Measurements from ENCODE around the gene ROS1.
A peak's percentile ranks its signal among the peaks of the same experiment; 100 is the strongest.

The ROS1 gene

GRCh38 chr6:117401799-117402198 lies 23.9 kb downstream of the ROS1 start:
- TF ChIP-seq MYC (IDR thresholded peaks at IDR 0.05; ENCODE audit: low read depth, low read length) (no peak), MAX (IDR thresholded peaks at IDR 0.05; ENCODE audit: low read depth, low read length) (no peak), CTCF (IDR thresholded peaks at IDR 0.05; ENCODE audit: low read depth, low read length) (no peak), POLR2A (IDR thresholded peaks at IDR 0.05; ENCODE audit: extremely low read depth, insufficient read length) (no peak)
- no peak overlapping the region for H3K4me3 ChIP-seq (ENCODE audit: low read depth, low read length)
- DNase-seq (ENCODE audit: low read depth) = no peak

- no peak for TF ChIP-seq MYC (IDR thresholded peaks at IDR 0.05; ENCODE audit: low read depth, low read length)
- TF ChIP-seq MAX (IDR thresholded peaks at IDR 0.05; ENCODE audit: low read depth, low read length) = no peak
- peak; percentile 21 for TF ChIP-seq CTCF (IDR thresholded peaks at IDR 0.05; ENCODE audit: low read depth, low read length)
- no peak for DNase-seq (ENCODE audit: low read depth)
- no peak overlapping the region for H3K4me3 ChIP-seq (ENCODE audit: low read depth, low read length)
These were observed 25.8 kb downstream of the ROS1 start for GRCh38 chr6:117399924-117400323.

GRCh38 chr6:117399126-117399525 lies 26.6 kb downstream of the ROS1 start:
- H3K4me3 ChIP-seq (ENCODE audit: low read depth, low read length) = no peak overlapping the region
- DNase-seq (ENCODE audit: low read depth) = no peak
- no peak for TF ChIP-seq CTCF (IDR thresholded peaks at IDR 0.05; ENCODE audit: low read depth, low read length)
- no peak for TF ChIP-seq MYC (IDR thresholded peaks at IDR 0.05; ENCODE audit: low read depth, low read length)
- no peak for TF ChIP-seq POLR2A (IDR thresholded peaks at IDR 0.05; ENCODE audit: extremely low read depth, insufficient read length)
- no peak for TF ChIP-seq MAX (IDR thresholded peaks at IDR 0.05; ENCODE audit: low read depth, low read length)

GRCh38 chr6:117397536-117398227 lies 28.1 kb downstream of the ROS1 start:
- no peak for DNase-seq (ENCODE audit: low read depth)
- TF ChIP-seq CTCF (IDR thresholded peaks at IDR 0.05; ENCODE audit: low read depth, low read length) (no peak), POLR2A (IDR thresholded peaks at IDR 0.05; ENCODE audit: extremely low read depth, insufficient read length) (no peak), MYC (IDR thresholded peaks at IDR 0.05; ENCODE audit: low read depth, low read length) (no peak), MAX (IDR thresholded peaks at IDR 0.05; ENCODE audit: low read depth, low read length) (no peak)
- no peak overlapping the region for H3K4me3 ChIP-seq (ENCODE audit: low read depth, low read length)

GRCh38 chr6:117396228-117396627 lies 29.5 kb downstream of the ROS1 start:
- no peak for DNase-seq (ENCODE audit: low read depth)
- no peak for TF ChIP-seq MAX (IDR thresholded peaks at IDR 0.05; ENCODE audit: low read depth, low read length)
- no peak for TF ChIP-seq POLR2A (IDR thresholded peaks at IDR 0.05; ENCODE audit: extremely low read depth, insufficient read length)
- no peak for TF ChIP-seq MYC (IDR thresholded peaks at IDR 0.05; ENCODE audit: low read depth, low read length)
- no peak for TF ChIP-seq CTCF (IDR thresholded peaks at IDR 0.05; ENCODE audit: low read depth, low read length)
- no peak overlapping the region for H3K4me3 ChIP-seq (ENCODE audit: low read depth, low read length)

All from NB4 (cell line).